Right lobe of liver (tissue), 6 donors: ENCODE data around the gene RAB36. TPM values are rescaled to one million over a fixed set of nuclear protein-coding genes. Genes with fewer than 3 reads are reported as not detected.
A peak's percentile ranks its signal among the peaks of the same experiment; 100 is the strongest.

Experiments used
- ATAC-seq, 4 donors: fragments of 200-7000 bp; cut with Tn5 transposase; one replicate each; pipeline ENCODE4 v1.9.1; 2020; ENCODE audit warnings: mild to moderate bottlenecking in 4 of 4, moderate library complexity in 4 of 4
- DNase-seq, 3 donors: peaks; one replicate each; pipeline ENCODE4 v3.0.0-alpha.2; 2020
- H3K27ac ChIP-seq, 3 donors: fragments of 200-600 bp; one replicate each; pipeline ENCODE4 v1.8.0; 2022
- H3K27me3 ChIP-seq, 2 donors: fragments of 200-600 bp; one replicate each; pipeline ENCODE4 v1.8.0; 2022
- H3K36me3 ChIP-seq, 4 donors: fragments of 200-600 bp; sonication (generic) in 1 of 4; one replicate each; pipeline versions ENCODE4 v1.5.1 to v1.8.0; 2017 to 2022; ENCODE audit warnings: control low read depth in 1 of 4
- H3K4me1 ChIP-seq, 4 donors: fragments of 200-600 bp; sonication (generic) in 1 of 4; one replicate each; pipeline versions ENCODE4 v1.5.1 to v1.8.0; 2017 to 2022; ENCODE audit warnings: control low read depth in 1 of 4
- H3K4me3 ChIP-seq, 3 donors: fragments of 200-600 bp; one replicate each; pipeline ENCODE4 v1.8.0; 2022
- H3K9me3 ChIP-seq, 4 donors: fragments of 200-600 bp; sonication (generic) in 1 of 4; one replicate each; pipeline versions ENCODE4 v1.5.1 to v1.8.0; 2017 to 2022; ENCODE audit warnings: control low read depth in 1 of 4
- CTCF ChIP-seq, 4 donors: fragments of 200-600 bp in 3 of 4; fragments of 450-650 bp in 1 of 4; IDR thresholded peaks; one replicate each; pipeline versions ENCODE4 v1.5.1 to v1.8.0; 2016 to 2022; ENCODE audit warnings: antibody characterized with exemption in 4 of 4, mild to moderate bottlenecking in 2 of 4
- POLR2A ChIP-seq: fragments of 450-650 bp; IDR thresholded peaks from one replicate; pipeline ENCODE4 v1.6.1; 2017; ENCODE audit warnings: antibody characterized with exemption, mild to moderate bottlenecking
- WGBS: methylation state at CpG from one replicate; pipeline ENCODE4 v1.1.6; 2018; ENCODE audit warnings: low coverage, low lambda C conversion rate; ENCODE audit not compliant: insufficient coverage; ENCODE audit errors: missing lambda C conversion rate; 5-methylcytosine and 5-hydroxymethylcytosine counted together
- intact Hi-C, 2 donors: fragments of 100-400 bp; cut with DNase I; formaldehyde crosslinking; loops; one replicate each; pipeline versions ENCODE4 v1.11.2 to v1.14.1; 2022
- total RNA-seq, 6 experiments: library from RNA; depleted of rRNA in 2 of 6; stranded (reverse); fragments of >200 nt in 2 of 6; fragmentation: NEBNext Ultra II Directional in 3 of 6; extraction: Animal tissue kit (Norgen Biotek cat#: 25700) in 3 of 6; gene quantifications; one replicate each; pipeline versions ENCODE4 v1.1.0 to v1.2.4, GENCODE V29; 2016 to 2023
- donor health status: DM: no; HTN: yes; CAD: no.
- donor health status: DM: no; HTN: no; CAD: no.
- donor health status: DM: no; HTN: no; CAD: no.
- donor health status: DM: no; HTN: yes; CAD: no.
- donor health status: DM: no; HTN: yes; CAD: no.

The RAB36 gene
- total RNA-seq, 6 experiments from 2014 or later, result 0.07 to 0.65 (median 0.19) TPM

GRCh38 chr22:23119494-23120414 is 25.5 kb upstream of the RAB36 start:
- no peak overlapping the region for H3K27ac ChIP-seq
- no peaks in the 10 kb centered on the region for H3K9me3 ChIP-seq
- ATAC-seq (peak in 1 of 4 donors; percentile 22), DNase-seq (no peak)
- no peaks in the 10 kb centered on the region for H3K27me3 ChIP-seq
- TF ChIP-seq POLR2A (no peak), CTCF (IDR thresholded peaks at IDR 0.05) (no peak)
- H3K4me1 ChIP-seq, result no peaks in the 10 kb centered on the region
- no peak overlapping the region for H3K4me3 ChIP-seq
- no peaks in the 10 kb centered on the region for H3K36me3 ChIP-seq
- intact Hi-C loops, result no loop called here
- WGBS, result 71% methylated on average over 11 of the region's 15 CpGs

- H3K27me3 ChIP-seq, result no peaks in the 10 kb centered on the region
- intact Hi-C loops, result no loop called here
- WGBS, result 89% methylated on average over 7 of the region's 7 CpGs
- H3K36me3 ChIP-seq, result no peaks in the 10 kb centered on the region
- no peak overlapping the region for H3K4me3 ChIP-seq
- no peaks in the 10 kb centered on the region for H3K9me3 ChIP-seq
- ATAC-seq, result no peak
- H3K27ac ChIP-seq, result no peak overlapping the region
- no peak for TF ChIP-seq CTCF (IDR thresholded peaks at IDR 0.05)
- no peaks in the 10 kb centered on the region for H3K4me1 ChIP-seq
- no peak for DNase-seq
Measured at GRCh38 chr22:23120415-23120899, 24.8 kb upstream of the RAB36 start.

GRCh38 chr22:23121000-23121421 is 24.3 kb upstream of the RAB36 start:
- 67% methylated on average over 1 of the region's 4 CpGs for WGBS
- no peaks in the 10 kb centered on the region for H3K9me3 ChIP-seq
- H3K36me3 ChIP-seq, result no peaks in the 10 kb centered on the region
- no peak overlapping the region for H3K4me3 ChIP-seq
- intact Hi-C loops, result no loop called here
- H3K27ac ChIP-seq, result no peak overlapping the region
- no peak for ATAC-seq
- H3K27me3 ChIP-seq, result no peaks in the 10 kb centered on the region
- no peak for DNase-seq
- TF ChIP-seq CTCF (IDR thresholded peaks at IDR 0.05) (no peak), POLR2A (no peak)
- no peaks in the 10 kb centered on the region for H3K4me1 ChIP-seq

- TF ChIP-seq POLR2A (no peak), CTCF (IDR thresholded peaks at IDR 0.05) (no peak)
- intact Hi-C loops, result no loop called here
Measured at GRCh38 chr22:23121424-23121823, 23.9 kb upstream of the RAB36 start.

More at GRCh38 chr22:23121424-23121823, 23.9 kb upstream of the RAB36 start:
- H3K4me1 ChIP-seq, result no peaks in the 10 kb centered on the region
- 60% methylated on average over 6 of the region's 9 CpGs for WGBS
- no peaks in the 10 kb centered on the region for H3K27me3 ChIP-seq
- no peaks in the 10 kb centered on the region for H3K36me3 ChIP-seq
- H3K4me3 ChIP-seq, result no peak overlapping the region
- ATAC-seq (no peak), DNase-seq (no peak)
- no peak overlapping the region for H3K27ac ChIP-seq
- no peaks in the 10 kb centered on the region for H3K9me3 ChIP-seq
